Spleen (tissue), 11 donors: ENCODE measurements around the gene LKAAEAR1. TPM values are rescaled to one million over a fixed set of nuclear protein-coding genes. Genes with fewer than 3 reads are reported as not detected.

Experiments
- DNase-seq: peaks from one replicate; pipeline ENCODE4 v3.0.0-alpha.2; 2020
- H3K27ac ChIP-seq, 8 donors: fragments of 200-600 bp; sonication (generic) in 7 of 8; 1 replicate in 4 of 8; 2 replicates in 4 of 8; pipeline versions ENCODE4 v1.5.0 to v1.8.0; 2016 to 2021; ENCODE audit warnings: inconsistent platforms in 4 of 8, mild to moderate bottlenecking in 4 of 8, moderate library complexity in 1 of 8
- H3K27me3 ChIP-seq, 7 donors: fragments of 200-600 bp; sonication (generic) in 6 of 7; replicated peaks in 1 of 7; 1 replicate in 4 of 7; 2 replicates in 3 of 7; pipeline versions ENCODE4 v1.5.0 to v1.8.0; 2016 to 2021; ENCODE audit warnings: inconsistent platforms in 3 of 7, mild to moderate bottlenecking in 1 of 7
- H3K36me3 ChIP-seq, 6 donors: fragments of 200-600 bp; sonication (generic) in 5 of 6; 1 replicate in 4 of 6; 2 replicates in 2 of 6; pipeline versions ENCODE4 v1.5.0 to v1.8.0; 2016 to 2021; ENCODE audit warnings: inconsistent platforms in 2 of 6
- H3K4me1 ChIP-seq, 6 donors: fragments of 200-600 bp; sonication (generic) in 5 of 6; 1 replicate in 3 of 6; 2 replicates in 3 of 6; pipeline versions ENCODE4 v1.5.0 to v1.8.0; 2016 to 2021; ENCODE audit warnings: inconsistent platforms in 3 of 6
- H3K4me3 ChIP-seq, 8 donors: fragments of 200-600 bp; sonication (generic) in 7 of 8; 1 replicate in 4 of 8; 2 replicates in 4 of 8; pipeline versions ENCODE4 v1.5.0 to v1.8.0; 2016 to 2021; ENCODE audit warnings: inconsistent platforms in 4 of 8, mild to moderate bottlenecking in 4 of 8, moderate library complexity in 2 of 8
- H3K9me3 ChIP-seq, 8 donors: fragments of 200-600 bp; sonication (generic) in 7 of 8; 1 replicate in 4 of 8; 2 replicates in 4 of 8; pipeline versions ENCODE4 v1.5.0 to v1.8.0; 2016 to 2021; ENCODE audit warnings: inconsistent platforms in 4 of 8
- POLR2A ChIP-seq, 3 donors: fragments of 450-650 bp; IDR thresholded peaks; one replicate each; pipeline ENCODE4 v1.5.1; 2017; ENCODE audit warnings: antibody characterized with exemption in 3 of 3, mild to moderate bottlenecking in 1 of 3
- POLR2AphosphoS5 ChIP-seq, 3 donors: sonication (generic); formaldehyde crosslinking; IDR thresholded peaks; one replicate each; pipeline ENCODE4 v1.5.1; 2017; ENCODE audit warnings: antibody characterized with exemption in 3 of 3
- WGBS, 5 donors: extraction: QIAGEN DNeasy Blood & Tissue Kit in 3 of 5; methylation state at CpG; one replicate each; pipeline versions ENCODE4 v1.1.5 to v1.1.7; 2013 to 2018; 5-methylcytosine and 5-hydroxymethylcytosine counted together
- intact Hi-C: fragments of 100-400 bp; cut with DNase I; formaldehyde crosslinking; loops from one replicate; pipeline ENCODE4 v1.15.0; 2023; ENCODE audit warnings: low total_unique reads
- polyA plus RNA-seq, 3 donors: library from polyadenylated mRNA; stranded (reverse); fragments of 200-250 nt; gene quantifications; one replicate each; pipeline ENCODE4 v1.2.1, GENCODE V29; 2013
- total RNA-seq, 7 donors: library from RNA; depleted of rRNA in 3 of 7; stranded (reverse); fragments of >200 nt in 3 of 7; fragmentation: NEBNext Ultra II Directional in 4 of 7; extraction: Animal tissue kit (Norgen Biotek cat#: 25700) in 4 of 7; gene quantifications; one replicate each; pipeline versions ENCODE4 v1.1.0 to v1.2.1, GENCODE V29; 2016 to 2021
- TF ChIP-seq, protein P1 (sequence below), 11 experiments: fragments of 200-600 bp in 7 of 11; fragments of 450-650 bp in 4 of 11; sonication (generic) in 4 of 11; IDR thresholded peaks in 8 of 11; conservative IDR thresholded peaks in 3 of 11; 1 replicate in 7 of 11; 2 replicates in 4 of 11; pipeline versions ENCODE4 v1.4.0 to v1.8.0; 2016 to 2021; ENCODE audit warnings: antibody characterized with exemption in 11 of 11, inconsistent platforms in 4 of 11, mild to moderate bottlenecking in 1 of 11
- donor health status: healthy with polysubstance abuse.
- donor health status: DM: no; HTN: no; CAD: no; lungs with moderate emphysema.
- donor health status: DM: no; HTN: no; CAD: no.
- donor health status: Bipolar disorder and iron deficiency.
- donor health status: healthy.
- donor health status: DM: no; HTN: no; CAD: no.
- donor health status: DM: yes; HTN: yes; CAD: no.

The LKAAEAR1 gene
- total and polyA plus RNA-seq, 10 donors: 0.26 to 0.66 (median 0.51) TPM; not detected in 6

DNA sequence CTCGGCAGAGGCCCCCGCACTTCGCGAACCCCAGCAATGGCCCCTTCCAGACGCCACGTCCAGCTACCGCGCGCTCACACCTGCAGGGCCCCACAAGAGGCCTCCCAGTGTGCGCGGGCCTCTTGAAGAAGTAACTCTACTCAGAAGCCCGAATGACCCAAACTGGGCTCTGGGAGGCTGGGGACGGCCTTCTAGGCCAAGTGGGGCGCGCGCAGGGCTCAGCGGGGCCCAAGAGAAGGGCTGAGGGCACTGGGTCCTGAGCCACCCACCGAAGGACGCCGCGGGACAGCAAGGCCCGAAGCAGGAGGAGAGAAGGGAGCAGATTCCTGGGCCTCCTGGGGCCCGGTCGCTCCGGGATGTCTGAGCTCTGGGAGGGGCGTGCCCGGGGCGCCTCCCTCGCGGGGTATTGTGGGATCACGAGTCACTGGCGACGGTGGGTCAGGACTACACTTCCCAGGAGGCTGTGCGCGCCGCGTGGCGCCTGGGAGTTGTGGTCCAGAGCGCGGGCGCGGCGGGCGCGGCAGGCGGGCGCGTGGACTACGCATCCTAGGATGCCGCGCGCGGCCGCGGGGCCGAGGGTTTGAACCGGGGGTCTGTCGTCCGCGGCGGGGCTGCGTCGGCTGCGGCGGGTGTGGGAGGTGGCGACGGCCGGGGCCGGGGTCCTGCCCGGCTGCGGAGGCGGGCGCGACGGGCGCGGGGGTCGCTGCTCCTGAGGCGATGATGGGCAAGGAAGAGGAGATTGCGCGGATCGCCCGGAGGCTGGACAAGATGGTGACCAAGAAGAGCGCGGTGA is 21.4 kb downstream of the LKAAEAR1 start, which contains the start of gene TCEA2:
Gene TCEA2, plus strand, starts transcription at position 603 of the 793 bp plus-strand sequence. Its CDS starts 115 bp downstream, at position 718.
- no peaks in the 10 kb centered on the region for H3K36me3 ChIP-seq
- TF ChIP-seq POLR2A (IDR thresholded peaks at IDR 0.05): peak in 2 of 3 donors; percentile 21 to 22
- TF ChIP-seq, protein P1, sequence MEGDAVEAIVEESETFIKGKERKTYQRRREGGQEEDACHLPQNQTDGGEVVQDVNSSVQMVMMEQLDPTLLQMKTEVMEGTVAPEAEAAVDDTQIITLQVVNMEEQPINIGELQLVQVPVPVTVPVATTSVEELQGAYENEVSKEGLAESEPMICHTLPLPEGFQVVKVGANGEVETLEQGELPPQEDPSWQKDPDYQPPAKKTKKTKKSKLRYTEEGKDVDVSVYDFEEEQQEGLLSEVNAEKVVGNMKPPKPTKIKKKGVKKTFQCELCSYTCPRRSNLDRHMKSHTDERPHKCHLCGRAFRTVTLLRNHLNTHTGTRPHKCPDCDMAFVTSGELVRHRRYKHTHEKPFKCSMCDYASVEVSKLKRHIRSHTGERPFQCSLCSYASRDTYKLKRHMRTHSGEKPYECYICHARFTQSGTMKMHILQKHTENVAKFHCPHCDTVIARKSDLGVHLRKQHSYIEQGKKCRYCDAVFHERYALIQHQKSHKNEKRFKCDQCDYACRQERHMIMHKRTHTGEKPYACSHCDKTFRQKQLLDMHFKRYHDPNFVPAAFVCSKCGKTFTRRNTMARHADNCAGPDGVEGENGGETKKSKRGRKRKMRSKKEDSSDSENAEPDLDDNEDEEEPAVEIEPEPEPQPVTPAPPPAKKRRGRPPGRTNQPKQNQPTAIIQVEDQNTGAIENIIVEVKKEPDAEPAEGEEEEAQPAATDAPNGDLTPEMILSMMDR (IDR thresholded peaks at IDR 0.05 in 8 of 11, conservative IDR thresholded peaks at IDR 0.05 in 3 of 11): peak in 2 of 11 experiments; percentile 8 to 27
- peak; percentile 91 to 93 (median 92) for TF ChIP-seq POLR2AphosphoS5 (IDR thresholded peaks at IDR 0.05)
- intact Hi-C loops: loop anchor here (5.0 kb wide), 1 partner anchor 80 kb away; the partner anchor contains the start of gene PRPF6
- peak; percentile 99 for DNase-seq
- H3K4me3 ChIP-seq: peak within 1 kb of the TSS; percentile 50 to 98 (median 88)
- no peaks in the 10 kb centered on the region for H3K27me3 ChIP-seq
- peak within 1 kb of the TSS; percentile 55 to 88 (median 82) for H3K27ac ChIP-seq
- peaks cover 21 to 68% (median 63%) of the 10 kb centered on the region in 6 donors for H3K4me1 ChIP-seq
- H3K9me3 ChIP-seq: no peaks in the 10 kb centered on the region
- 7 to 62% (median 10%) methylated on average over 4 to 85 of the region's 85 CpGs for WGBS, 5 donors

DNA sequence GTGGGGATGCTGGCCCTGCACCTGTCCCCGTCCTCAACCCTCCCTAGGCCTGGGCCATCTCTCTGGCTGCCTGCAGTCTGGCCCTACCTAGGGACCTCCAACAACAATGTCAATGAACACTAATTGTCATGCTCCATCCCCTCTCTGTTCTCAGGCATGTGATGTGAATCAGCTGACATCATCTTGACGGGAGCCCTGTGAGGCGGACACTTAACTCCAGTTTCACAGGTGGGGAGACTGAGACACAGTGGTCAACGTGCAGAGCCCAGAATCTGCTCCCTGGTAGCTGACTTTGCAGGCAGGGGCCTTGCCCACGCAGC is 22.0 kb downstream of the LKAAEAR1 start:
- Histone ChIP-seq H3K27me3 (peaks cover 0 to 5% (median 0%) of the 10 kb centered on the region in 7 donors), H3K9me3 (no peaks in the 10 kb centered on the region), H3K4me3 (peak overlapping the region in 7 of 8 donors; percentile 50 to 98 (median 88)), H3K4me1 (peaks cover 25 to 68% (median 63%) of the 10 kb centered on the region in 6 donors), H3K36me3 (no peaks in the 10 kb centered on the region), H3K27ac (peak overlapping the region; percentile 55 to 88 (median 82))
- WGBS, 5 donors: 59 to 69% (median 68%) methylated on average over 3 to 5 of the region's 5 CpGs
- intact Hi-C loops: loop anchor here (5.0 kb wide), 1 partner anchor 80 kb away; the partner anchor contains the start of gene PRPF6
- TF ChIP-seq, protein P1 (IDR thresholded peaks at IDR 0.05 in 8 of 11, conservative IDR thresholded peaks at IDR 0.05 in 3 of 11): no peak
- TF ChIP-seq POLR2A (IDR thresholded peaks at IDR 0.05): no peak
- TF ChIP-seq POLR2AphosphoS5 (IDR thresholded peaks at IDR 0.05): no peak
- no peak for DNase-seq

DNA sequence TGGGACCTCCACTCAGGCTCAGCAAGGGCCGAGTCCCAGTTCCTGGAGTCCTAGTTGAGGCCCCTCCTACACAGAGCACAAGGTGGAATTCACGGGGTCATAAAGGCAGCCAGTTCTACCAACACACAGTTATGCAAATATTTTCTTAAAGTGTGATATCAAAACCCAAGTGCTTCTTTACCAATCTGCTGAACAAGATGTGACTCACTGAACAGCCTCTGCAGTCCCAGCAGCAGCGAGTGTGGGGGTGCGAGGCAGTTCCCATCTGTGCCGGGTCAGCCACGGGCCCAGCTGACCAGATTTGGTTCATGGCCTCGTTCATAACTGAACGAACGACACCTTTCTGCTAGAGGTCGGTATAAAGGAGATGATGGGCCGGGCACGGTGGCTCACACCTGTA is 25.7 kb downstream of the LKAAEAR1 start:
- Histone ChIP-seq H3K4me1 (peaks cover 12 to 68% (median 61%) of the 10 kb centered on the region in 6 donors), H3K9me3 (no peaks in the 10 kb centered on the region), H3K4me3 (peak overlapping the region in 1 of 8 donors; percentile 57), H3K36me3 (no peaks in the 10 kb centered on the region), H3K27ac (peak overlapping the region in 4 of 8 donors; percentile 83 to 91 (median 87)), H3K27me3 (peaks cover 0 to 38% (median 0%) of the 10 kb centered on the region in 7 donors)
- no peak for DNase-seq
- intact Hi-C loops: no loop called here
- TF ChIP-seq POLR2AphosphoS5 (IDR thresholded peaks at IDR 0.05): no peak
- TF ChIP-seq, protein P1 (IDR thresholded peaks at IDR 0.05 in 8 of 11, conservative IDR thresholded peaks at IDR 0.05 in 3 of 11): no peak
- no peak for TF ChIP-seq POLR2A (IDR thresholded peaks at IDR 0.05)
- WGBS, 5 donors: 65 to 84% (median 74%) methylated on average over 12 of the region's 12 CpGs
